ENCODE data around the gene ZNF200. TPM values are rescaled to one million over a fixed set of nuclear protein-coding genes. Genes with fewer than 3 reads are reported as not detected.

Gene ZNF200
- polyA plus RNA-seq, 3 donors, result 2.0 to 2.8 (median 2.5) TPM

- no peak overlapping the region for H3K27ac ChIP-seq (ENCODE audit: low read depth in 1 of 2, low read length in 2 of 2)
- no peak for TF ChIP-seq CTCF (IDR thresholded peaks at IDR 0.05)
- Mint-ChIP-seq H3K36me3 (no peaks in the 10 kb centered on the region), H3K27me3 (ENCODE audit: low read depth in 3 of 3) (peaks cover 20 to 34% (median 21%) of the 10 kb centered on the region in 3 donors), H3K4me1 (peaks cover 24% of the 10 kb centered on the region), H3K9me3 (peaks cover 14 to 46% (median 29%) of the 10 kb centered on the region in 7 donors), H3K4me3 (no peak overlapping the region), H3K27ac (peak overlapping the region in 4 of 7 donors; percentile 4 to 60 (median 23))
- no peaks in the 10 kb centered on the region for H3K36me3 ChIP-seq (replicated peaks in 1 of 2; ENCODE audit: control insufficient read depth in 1 of 2, insufficient read depth in 2 of 2, low read length in 2 of 2)
- peaks cover 5 to 9% of the 10 kb centered on the region in 2 donors for H3K9me3 ChIP-seq (replicated peaks in 1 of 2; ENCODE audit: control insufficient read depth in 1 of 2, insufficient read depth in 1 of 2, low read length in 2 of 2)
- H3K4me2 ChIP-seq (replicated peaks; ENCODE audit: extremely low read depth, low read length, poor library complexity, severe bottlenecking), result no peak overlapping the region
- peak; percentile 18 to 65 (median 47) for DNase-seq
- peaks cover 0 to 3% of the 10 kb centered on the region in 2 donors for H3K27me3 ChIP-seq (ENCODE audit: control insufficient read depth in 2 of 2, insufficient read depth in 2 of 2, low read length in 2 of 2)
- H3K4me1 ChIP-seq (ENCODE audit: control insufficient read depth in 1 of 2, insufficient read depth in 2 of 2, low read length in 2 of 2), result peaks cover 17 to 23% of the 10 kb centered on the region in 2 donors
- H4K20me1 ChIP-seq (ENCODE audit: insufficient read depth, low read length), result no peaks in the 10 kb centered on the region
- no CpG with 5 or more reads among the region's 7 CpGs for WGBS (ENCODE audit: insufficient coverage)
- intact Hi-C loops (cut with micrococcal nuclease), result no loop called here
- no peaks in the 10 kb centered on the region for H3K79me2 ChIP-seq (ENCODE audit: insufficient read depth, low read length)
- no peak overlapping the region for H2AFZ ChIP-seq (ENCODE audit: insufficient read depth, low read depth, low read length, poor library complexity, severe bottlenecking)
- H3K9ac ChIP-seq (ENCODE audit: insufficient read depth, low read length, poor library complexity, severe bottlenecking), result no peak overlapping the region
- no peak overlapping the region for H3K4me3 ChIP-seq (replicated peaks in 1 of 3; ENCODE audit: low read depth in 2 of 3, low read length in 3 of 3)
Observed at GRCh38 chr16:3214904-3215600, 19.9 kb downstream of the ZNF200 start.

GRCh38 chr16:3212567-3212966 is 22.4 kb downstream of the ZNF200 start:
- H3K4me3 Mint-ChIP-seq, result no peak overlapping the region
- no peaks in the 10 kb centered on the region for H3K36me3 Mint-ChIP-seq
- H3K27me3 ChIP-seq (ENCODE audit: control insufficient read depth in 2 of 2, insufficient read depth in 2 of 2, low read length in 2 of 2), result peaks cover 0 to 3% of the 10 kb centered on the region in 2 donors
- H3K9me3 Mint-ChIP-seq, result peaks cover 22 to 56% (median 38%) of the 10 kb centered on the region in 7 donors
- H3K9me3 ChIP-seq (replicated peaks in 1 of 2; ENCODE audit: control insufficient read depth in 1 of 2, insufficient read depth in 1 of 2, low read length in 2 of 2), result peaks cover 12 to 16% of the 10 kb centered on the region in 2 donors
- H3K9ac ChIP-seq (ENCODE audit: insufficient read depth, low read length, poor library complexity, severe bottlenecking), result no peak overlapping the region
- H3K4me2 ChIP-seq (replicated peaks; ENCODE audit: extremely low read depth, low read length, poor library complexity, severe bottlenecking), result no peak overlapping the region
- no peak for DNase-seq
- WGBS (ENCODE audit: insufficient coverage), result 100% methylated on average over 1 of the region's 1 CpG
- no peak overlapping the region for H3K27ac Mint-ChIP-seq
- no peaks in the 10 kb centered on the region for H3K79me2 ChIP-seq (ENCODE audit: insufficient read depth, low read length)
- no peaks in the 10 kb centered on the region for H4K20me1 ChIP-seq (ENCODE audit: insufficient read depth, low read length)
- H3K36me3 ChIP-seq (replicated peaks in 1 of 2; ENCODE audit: control insufficient read depth in 1 of 2, insufficient read depth in 2 of 2, low read length in 2 of 2), result no peaks in the 10 kb centered on the region
- no peak for TF ChIP-seq CTCF (IDR thresholded peaks at IDR 0.05)
- peaks cover 20 to 45% (median 22%) of the 10 kb centered on the region in 3 donors for H3K27me3 Mint-ChIP-seq (ENCODE audit: low read depth in 3 of 3)
- H3K4me1 Mint-ChIP-seq, result peaks cover 21% of the 10 kb centered on the region
- H2AFZ ChIP-seq (ENCODE audit: insufficient read depth, low read depth, low read length, poor library complexity, severe bottlenecking), result no peak overlapping the region
- no peak overlapping the region for H3K27ac ChIP-seq (ENCODE audit: low read depth in 1 of 2, low read length in 2 of 2)
- intact Hi-C loops (cut with micrococcal nuclease), result no loop called here
- peaks cover 14 to 21% of the 10 kb centered on the region in 2 donors for H3K4me1 ChIP-seq (ENCODE audit: control insufficient read depth in 1 of 2, insufficient read depth in 2 of 2, low read length in 2 of 2)
- H3K4me3 ChIP-seq (replicated peaks in 1 of 3; ENCODE audit: low read depth in 2 of 3, low read length in 3 of 3), result no peak overlapping the region
